Duodenal mucosa (tissue), 2 donors: ENCODE results near the gene CTSH.
"Not testable (repeated sequence)": the region's sequence is repeated elsewhere in the genome, so short reads cannot be mapped to it uniquely, and the experiment has no call there.

ENCODE experiments used
- H3K27ac ChIP-seq: one replicate; pipeline ENCODE4 v1.7.0; 2013; ENCODE audit warnings: low read depth, low read length
- H3K27me3 ChIP-seq, 2 donors: one replicate each; pipeline ENCODE4 v1.7.0; 2013; ENCODE audit warnings: low read length in 2 of 2, control low read depth in 1 of 2; ENCODE audit not compliant: insufficient read depth in 2 of 2, control insufficient read depth in 1 of 2
- H3K36me3 ChIP-seq, 2 donors: one replicate each; pipeline ENCODE4 v1.7.0; 2013; ENCODE audit warnings: low read length in 2 of 2, control low read depth in 1 of 2; ENCODE audit not compliant: insufficient read depth in 2 of 2, control insufficient read depth in 1 of 2
- H3K4me1 ChIP-seq, 2 donors: one replicate each; pipeline ENCODE4 v1.7.0; 2013; ENCODE audit warnings: low read length in 2 of 2, control low read depth in 1 of 2; ENCODE audit not compliant: insufficient read depth in 2 of 2, control insufficient read depth in 1 of 2
- H3K4me3 ChIP-seq, 2 donors: one replicate each; pipeline ENCODE4 v1.7.0; 2013; ENCODE audit warnings: low read length in 2 of 2, low read depth in 1 of 2
- H3K9ac ChIP-seq, 2 donors: one replicate each; pipeline ENCODE4 v1.7.0; 2013; ENCODE audit warnings: low read length in 2 of 2, low read depth in 1 of 2
- H3K9me3 ChIP-seq, 2 donors: one replicate each; pipeline ENCODE4 v1.7.0; 2013; ENCODE audit warnings: low read length in 2 of 2, control low read depth in 1 of 2; ENCODE audit not compliant: control insufficient read depth in 1 of 2

Gene CTSH

DNA sequence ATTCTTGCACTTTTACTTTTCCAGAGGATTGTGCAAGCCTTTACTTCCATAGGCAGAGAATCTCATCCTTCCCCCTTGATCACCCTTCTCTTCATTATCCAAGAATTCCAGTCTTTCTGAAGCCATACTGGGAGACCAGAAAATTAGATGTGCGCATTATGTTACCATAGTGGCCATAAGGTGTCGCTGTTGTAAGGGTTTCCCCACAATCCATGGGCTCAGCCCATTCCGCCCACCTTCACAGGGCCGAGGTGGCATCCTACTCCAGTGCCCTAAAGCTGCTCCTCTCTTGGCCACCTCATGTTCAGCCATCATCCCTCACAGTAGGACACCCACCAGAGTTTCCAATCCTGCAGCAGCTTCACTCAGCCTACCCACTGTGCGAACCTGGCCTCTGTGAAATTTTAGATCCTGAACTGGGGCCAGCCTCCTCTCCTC is 35.0 kb downstream of the CTSH start:
- peaks cover 19 to 65% of the 10 kb centered on the region in 2 donors for H3K36me3 ChIP-seq
- H3K27me3 ChIP-seq = no peaks in the 10 kb centered on the region
- no peak overlapping the region for H3K9ac ChIP-seq
- H3K9me3 ChIP-seq = no peaks in the 10 kb centered on the region
- no peak overlapping the region for H3K4me3 ChIP-seq
- no peak overlapping the region for H3K27ac ChIP-seq
- H3K4me1 ChIP-seq = peaks cover 5 to 23% of the 10 kb centered on the region in 2 donors

DNA sequence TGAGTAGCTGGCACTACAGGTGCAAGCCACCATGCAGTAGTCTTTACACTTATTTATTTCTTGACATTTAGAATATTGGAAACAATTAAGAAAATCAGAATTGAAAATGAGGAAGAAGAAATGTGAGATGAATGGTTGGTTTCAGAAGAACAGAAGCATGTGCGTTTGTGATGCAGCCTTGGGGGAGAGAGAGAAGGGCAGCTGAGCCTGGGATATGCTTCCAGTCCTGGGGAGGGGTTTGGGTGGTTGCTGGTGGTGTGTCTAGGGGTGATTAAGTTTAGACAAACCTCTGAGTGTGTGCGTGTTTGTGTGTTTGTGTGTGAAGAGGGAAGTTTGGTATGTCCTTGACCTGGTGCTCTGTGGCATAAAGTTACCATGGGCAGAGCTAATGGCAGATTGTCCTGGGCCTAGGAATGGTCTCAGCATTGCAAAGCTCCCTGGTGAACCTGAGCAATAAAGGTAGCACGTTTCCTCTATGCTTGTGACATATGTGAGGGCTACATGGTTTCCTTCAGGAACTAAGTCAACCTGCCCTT is 35.6 kb downstream of the CTSH start:
- Histone ChIP-seq H3K4me1 (peaks cover 4 to 20% of the 10 kb centered on the region in 2 donors), H3K9me3 (no peaks in the 10 kb centered on the region), H3K27ac (no peak overlapping the region), H3K27me3 (no peaks in the 10 kb centered on the region), H3K36me3 (peaks cover 17 to 67% of the 10 kb centered on the region in 2 donors), H3K9ac (no peak overlapping the region), H3K4me3 (no peak overlapping the region)

DNA sequence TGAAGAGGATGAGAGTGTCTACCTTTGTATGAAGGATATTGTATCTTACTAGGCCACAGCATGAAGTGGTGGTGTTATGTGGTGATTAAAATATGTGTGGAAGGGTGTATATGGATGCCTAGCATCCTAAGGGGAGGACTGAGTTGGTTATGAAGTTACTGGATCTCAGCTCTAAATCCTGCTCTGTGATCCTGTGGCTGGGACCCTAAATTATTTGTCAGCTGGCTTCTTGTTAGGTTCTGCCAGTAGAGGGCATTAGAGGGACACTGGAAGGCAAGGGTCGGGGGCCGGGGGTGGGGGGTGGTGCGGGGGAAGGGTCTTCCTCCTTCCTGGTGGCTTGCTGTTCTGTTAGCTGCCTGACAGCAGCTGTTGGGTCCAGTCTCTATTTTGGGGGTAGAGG is 37.3 kb downstream of the CTSH start:
- Histone ChIP-seq H3K4me3 (no peak overlapping the region), H3K36me3 (peaks cover 22 to 76% of the 10 kb centered on the region in 2 donors), H3K27me3 (no peaks in the 10 kb centered on the region)

DNA sequence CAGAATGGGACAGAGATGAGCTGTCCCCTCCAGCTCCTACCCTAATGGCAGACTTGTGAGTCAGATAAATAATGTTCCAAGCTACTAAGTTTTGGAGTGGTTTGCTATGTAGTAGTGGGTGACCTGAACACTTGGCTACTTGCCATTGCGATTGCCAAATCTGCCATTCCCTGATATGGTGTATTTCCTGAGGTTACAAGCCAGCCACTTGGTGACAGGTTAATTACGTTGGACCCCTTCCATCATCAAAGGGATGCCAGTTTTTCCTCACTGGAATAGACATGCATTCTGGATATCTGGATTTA is 38.6 kb downstream of the CTSH start:
- Histone ChIP-seq H3K9me3 (no peaks in the 10 kb centered on the region), H3K36me3 (peaks cover 22 to 82% of the 10 kb centered on the region in 2 donors), H3K9ac (no peak overlapping the region), H3K27me3 (no peaks in the 10 kb centered on the region), H3K4me3 (no peak overlapping the region), H3K4me1 (no peaks in the 10 kb centered on the region), H3K27ac (no peak overlapping the region)

More for the DNA sequence above, 37.3 kb downstream of the CTSH start:
- Histone ChIP-seq H3K4me1 (peaks cover 0 to 3% of the 10 kb centered on the region in 2 donors), H3K9me3 (no peaks in the 10 kb centered on the region), H3K9ac (no peak overlapping the region), H3K27ac (no peak overlapping the region)

DNA sequence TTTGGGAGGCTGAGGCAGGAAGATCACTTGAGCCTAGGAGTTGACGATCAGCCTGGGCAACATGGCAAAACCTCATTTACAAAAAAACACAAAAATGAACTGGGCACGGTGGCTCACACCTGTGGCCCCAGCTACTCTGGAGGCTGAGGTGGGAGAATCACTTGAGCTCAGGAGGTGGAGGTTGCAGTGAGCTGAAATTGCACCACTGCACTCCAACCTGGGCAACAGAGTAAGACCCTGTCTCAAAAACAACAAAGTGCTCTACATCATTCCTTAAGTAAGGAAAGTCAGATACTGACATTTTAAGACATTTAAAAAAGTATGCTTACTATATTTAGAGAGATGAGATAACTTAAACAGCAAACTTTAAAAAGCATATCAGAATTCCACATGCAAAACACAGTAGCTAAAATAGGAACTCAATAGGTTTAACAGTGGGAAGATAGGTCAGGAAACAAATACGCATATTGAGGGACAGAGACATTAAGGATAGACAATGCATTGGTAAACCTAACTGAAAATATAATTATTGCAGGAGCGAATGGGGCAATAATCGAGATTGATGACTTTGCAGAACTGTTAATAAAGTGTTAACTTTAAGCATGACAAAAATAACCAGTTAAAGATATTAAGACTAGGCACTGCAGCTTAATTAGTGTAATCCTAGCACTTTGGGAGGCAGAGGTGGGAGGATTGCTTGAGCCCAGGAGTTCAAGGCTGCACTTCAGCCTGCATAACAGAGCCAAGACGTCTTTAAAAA is 40.1 kb downstream of the CTSH start:
- H3K4me1 ChIP-seq = no peaks in the 10 kb centered on the region
- no peak overlapping the region for H3K4me3 ChIP-seq
- H3K9ac ChIP-seq = no peak overlapping the region
- H3K27ac ChIP-seq = no peak overlapping the region
- H3K9me3 ChIP-seq = no peaks in the 10 kb centered on the region
- peaks cover 24 to 77% of the 10 kb centered on the region in 2 donors for H3K36me3 ChIP-seq
- no peaks in the 10 kb centered on the region for H3K27me3 ChIP-seq

DNA sequence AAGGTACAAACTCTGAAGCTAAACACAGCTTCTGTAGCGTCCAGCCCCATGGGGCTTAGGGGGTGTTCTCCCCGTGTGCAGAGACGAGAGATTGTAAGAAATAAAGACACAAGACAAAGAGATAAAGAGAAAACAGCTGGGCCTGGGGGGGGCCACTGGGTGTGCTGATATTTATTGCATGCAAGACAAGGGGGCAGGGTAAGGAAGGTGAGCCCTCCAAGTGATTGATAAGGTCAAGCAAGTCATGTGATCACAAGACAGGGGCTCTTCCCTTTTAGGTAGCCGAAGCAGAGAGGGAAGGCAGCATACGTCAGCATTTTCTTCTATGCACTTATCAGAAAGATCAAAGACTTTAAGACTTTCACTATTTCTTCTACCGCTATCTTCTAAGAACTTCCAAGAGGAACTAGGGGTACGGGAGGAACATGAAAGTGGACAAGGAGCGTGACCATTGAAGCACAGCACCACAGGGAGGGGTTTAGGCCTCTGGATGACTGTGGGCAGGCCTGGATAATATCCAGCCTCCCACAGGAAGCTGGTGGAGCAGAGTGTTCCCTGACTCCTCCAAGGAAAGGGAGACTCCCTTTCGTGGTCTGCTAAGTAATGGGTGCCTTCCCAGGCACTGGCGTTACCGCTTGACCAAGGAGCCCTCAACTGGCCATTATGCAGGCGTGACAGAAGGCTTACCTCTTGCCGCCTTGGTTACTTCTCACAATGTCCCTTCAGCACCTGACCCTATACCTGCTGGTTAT is 42.4 kb downstream of the CTSH start:
- not testable (repeated sequence) for H3K4me3 ChIP-seq, H3K9me3 ChIP-seq, H3K27me3 ChIP-seq, H3K4me1 ChIP-seq, H3K27ac ChIP-seq, H3K9ac ChIP-seq
- peaks cover 25 to 87% of the 10 kb centered on the region in 2 donors for H3K36me3 ChIP-seq

DNA sequence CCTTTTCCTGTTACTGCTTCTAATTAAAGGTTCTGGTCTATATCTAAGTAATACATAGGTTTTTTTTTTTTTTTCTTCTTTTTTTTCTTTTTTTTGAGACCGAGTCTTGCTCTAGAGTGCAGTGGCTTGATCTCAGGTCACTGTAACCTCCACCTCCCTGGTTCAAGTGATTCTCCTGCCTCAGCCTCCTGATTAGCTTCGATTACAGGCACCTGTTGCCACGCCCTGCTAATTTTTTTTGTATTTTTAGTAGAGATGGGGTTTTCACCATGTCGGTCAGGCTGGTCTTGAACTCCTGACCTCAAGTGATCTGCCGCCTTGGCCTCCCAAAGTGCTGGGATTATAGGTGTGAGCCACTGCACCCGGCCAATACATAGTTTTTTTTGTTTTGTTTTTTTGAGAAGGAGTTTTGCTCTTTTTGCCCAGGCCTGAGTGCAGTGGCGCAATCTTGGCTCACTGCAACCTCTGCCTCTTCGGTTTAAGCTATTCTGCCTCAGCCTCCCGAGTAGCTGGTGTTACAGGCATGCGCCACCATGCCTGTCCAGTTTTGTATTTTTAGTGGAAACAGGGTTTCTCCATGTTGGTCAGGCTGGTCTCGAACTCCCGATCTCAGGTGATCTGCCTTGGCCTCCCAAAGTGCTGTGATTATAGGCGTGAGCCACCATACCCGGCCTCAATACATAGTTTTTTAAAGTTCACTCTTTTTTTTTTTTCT is 43.9 kb downstream of the CTSH start:
- not testable (repeated sequence) for H3K4me3 ChIP-seq, H3K27me3 ChIP-seq, H3K9me3 ChIP-seq, H3K9ac ChIP-seq, H3K4me1 ChIP-seq, H3K27ac ChIP-seq
- H3K36me3 ChIP-seq = peaks cover 21 to 85% of the 10 kb centered on the region in 2 donors

DNA sequence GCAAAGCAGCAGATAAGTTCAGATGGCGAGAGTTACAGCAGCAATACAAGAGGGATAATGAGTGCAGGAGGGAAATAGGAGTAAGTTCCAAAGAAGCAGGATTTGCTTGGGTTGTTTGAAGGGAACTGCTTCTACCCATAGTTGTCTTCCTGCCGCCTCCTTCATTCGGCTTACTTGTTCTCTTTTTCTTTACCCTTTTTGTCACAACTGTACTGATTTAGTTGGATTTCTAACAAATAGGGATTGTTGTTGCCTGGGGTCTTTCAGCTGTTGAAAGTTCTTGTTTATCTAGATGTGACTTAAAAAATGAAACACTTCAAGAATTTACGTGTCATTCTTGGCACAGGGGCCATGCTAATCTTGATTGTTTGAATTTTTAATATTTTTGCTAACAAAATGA is 46.3 kb downstream of the CTSH start:
- Histone ChIP-seq H3K9ac (no peak overlapping the region), H3K27ac (no peak overlapping the region), H3K9me3 (no peaks in the 10 kb centered on the region), H3K36me3 (peaks cover 34 to 85% of the 10 kb centered on the region in 2 donors), H3K4me1 (no peaks in the 10 kb centered on the region), H3K4me3 (no peak overlapping the region), H3K27me3 (no peaks in the 10 kb centered on the region)

DNA sequence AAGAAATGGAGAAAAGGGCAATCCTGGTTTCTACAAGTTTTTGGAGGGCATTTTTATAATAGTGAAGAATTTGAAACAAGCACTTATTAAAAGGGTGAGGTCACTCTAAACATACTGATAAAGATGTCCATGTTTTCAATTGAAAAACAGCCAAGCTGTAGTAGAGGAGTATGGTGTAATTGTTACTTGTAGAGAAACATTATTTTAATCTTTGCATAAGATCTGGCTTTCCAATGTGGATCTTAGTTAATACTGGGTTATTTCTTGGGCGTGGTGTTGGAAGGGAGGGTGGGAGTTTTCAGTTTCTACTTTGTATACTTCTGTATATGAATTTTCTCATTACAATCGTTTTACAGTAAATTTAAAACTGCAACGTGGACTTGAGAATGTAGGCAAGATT is 49.4 kb downstream of the CTSH start:
- Histone ChIP-seq H3K36me3 (peaks cover 54 to 89% of the 10 kb centered on the region in 2 donors), H3K27ac (no peak overlapping the region), H3K4me1 (no peaks in the 10 kb centered on the region), H3K27me3 (no peaks in the 10 kb centered on the region), H3K9ac (no peak overlapping the region), H3K9me3 (no peaks in the 10 kb centered on the region), H3K4me3 (no peak overlapping the region)

DNA sequence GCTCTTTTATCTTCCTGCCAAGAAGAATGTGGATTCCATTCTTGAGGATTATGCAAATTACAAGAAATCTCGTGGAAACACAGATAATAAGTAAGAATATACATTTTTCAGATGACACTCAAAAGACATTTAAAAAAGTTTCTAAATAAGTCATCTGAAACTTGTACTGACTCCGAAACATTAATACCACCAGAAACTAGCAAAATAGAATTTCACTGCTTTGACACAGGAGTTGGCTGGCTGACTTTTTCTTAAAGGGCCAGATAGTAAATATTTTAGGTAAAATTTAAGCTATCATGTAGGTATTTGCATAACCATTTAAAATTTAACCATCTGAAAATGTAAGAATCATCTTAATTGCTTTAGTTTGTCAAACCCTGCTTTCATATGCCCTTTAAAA is 51.3 kb downstream of the CTSH start:
- H3K4me1 ChIP-seq = no peaks in the 10 kb centered on the region
- H3K36me3 ChIP-seq = peaks cover 63 to 92% of the 10 kb centered on the region in 2 donors
- H3K9me3 ChIP-seq = no peaks in the 10 kb centered on the region
- no peak overlapping the region for H3K9ac ChIP-seq
- H3K27ac ChIP-seq = no peak overlapping the region
- H3K27me3 ChIP-seq = no peaks in the 10 kb centered on the region
- H3K4me3 ChIP-seq = no peak overlapping the region
